ENCODE measurements around the gene ZNF385A. TPM values are rescaled to one million over a fixed set of nuclear protein-coding genes. Genes with fewer than 3 reads are reported as not detected.
A peak's percentile ranks its signal among the peaks of the same experiment; 100 is the strongest.

ZNF385A gene
- total and polyA plus RNA-seq, 2 donors (not counting 3 experiments of a cell fraction or from before 2014, with no cell fraction given), result 1.6 to 7.9 TPM

DNA sequence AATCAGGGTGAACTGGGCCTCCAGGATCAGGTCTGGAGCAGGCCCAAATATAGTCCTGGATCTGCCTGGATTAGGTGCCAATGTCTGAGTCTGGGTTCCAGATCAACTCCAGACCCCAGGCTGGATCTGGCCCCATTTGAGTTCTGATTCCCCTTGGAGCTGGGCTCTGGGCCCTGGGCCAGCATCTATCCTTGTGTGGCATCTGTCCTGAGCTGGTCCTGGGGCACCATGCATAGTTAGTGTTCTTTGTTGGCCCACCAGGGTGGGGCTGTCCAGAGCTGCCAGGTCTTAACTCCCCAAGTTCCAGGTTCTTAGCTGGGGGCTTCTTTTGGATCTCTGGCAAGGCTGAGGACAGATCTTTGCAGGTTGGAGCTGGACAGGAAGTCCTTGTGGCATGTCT is 11.0 kb upstream of the ZNF385A start:
- Histone ChIP-seq H3K4me2 (ENCODE audit: insufficient read depth, low read length) (no peak overlapping the region), H4K20me1 (replicated peaks; ENCODE audit: control insufficient read depth, extremely low read depth, insufficient read depth, low read length) (peaks cover 2% of the 10 kb centered on the region), H3K36me3 (ENCODE audit: control insufficient read depth in 2 of 2, extremely low read depth in 1 of 2, insufficient read depth in 2 of 2, low read length in 2 of 2) (peaks cover 57 to 60% of the 10 kb centered on the region in 2 experiments), H3K4me1 (ENCODE audit: control insufficient read depth, extremely low read depth, insufficient read depth, low read length) (no peaks in the 10 kb centered on the region), H3K9ac (replicated peaks; ENCODE audit: extremely low read depth, insufficient read depth, low read length) (no peak overlapping the region), H2AFZ (ENCODE audit: low read depth, low read length) (no peak overlapping the region), H3K27me3 (ENCODE audit: control insufficient read depth in 2 of 2, insufficient read depth in 2 of 2, low read length in 2 of 2) (no peaks in the 10 kb centered on the region), H3K9me3 (replicated peaks; ENCODE audit: control insufficient read depth, insufficient read depth, low read length) (no peaks in the 10 kb centered on the region), H3K4me3 (replicated peaks in 1 of 3; ENCODE audit: insufficient read depth in 1 of 3, low read depth in 1 of 3, low read length in 3 of 3) (no peak overlapping the region), H3K79me2 (ENCODE audit: control insufficient read depth, insufficient read depth, low read length) (peaks cover 16% of the 10 kb centered on the region), H3K27ac (ENCODE audit: insufficient read depth, low read depth, low read length) (no peak overlapping the region), H3K9me1 (replicated peaks; ENCODE audit: control insufficient read depth, extremely low read depth, insufficient read depth, low read length) (no peaks in the 10 kb centered on the region)
- FAIRE-seq, result peak; percentile 66
- BruUV-seq (replicated peaks), result TSS peak; percentile 85
- no peak for DNase-seq (ENCODE audit: low read depth, low spot score)
- TF ChIP-seq POLR2AphosphoS5 (IDR thresholded peaks at IDR 0.05; ENCODE audit: insufficient read depth, low read depth, low read length), result peak; percentile 17
- TF ChIP-seq, protein P1, sequence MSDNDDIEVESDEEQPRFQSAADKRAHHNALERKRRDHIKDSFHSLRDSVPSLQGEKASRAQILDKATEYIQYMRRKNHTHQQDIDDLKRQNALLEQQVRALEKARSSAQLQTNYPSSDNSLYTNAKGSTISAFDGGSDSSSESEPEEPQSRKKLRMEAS (IDR thresholded peaks at IDR 0.05; ENCODE audit: insufficient read depth, insufficient read length), result no peak
- ChIA-PET POLR2A (interaction anchor here (1.1 kb wide), 1 partner anchor 44 kb away, joined by 3 read pairs; no protein-coding TSS in a partner anchor), CTCF (interaction anchor here (0.7 to 12.1 kb wide), 7 partner anchors 8 to 46 kb away, joined by 3 to 517 read pairs (median 5); no protein-coding TSS in a partner anchor)
- dilution Hi-C loops (cut with MboI; ENCODE audit: extremely low pct_ligation_motif_present, low sequenced_read_pairs) (no loop called here), intact Hi-C loops (cut with micrococcal nuclease) (no loop called here)

DNA sequence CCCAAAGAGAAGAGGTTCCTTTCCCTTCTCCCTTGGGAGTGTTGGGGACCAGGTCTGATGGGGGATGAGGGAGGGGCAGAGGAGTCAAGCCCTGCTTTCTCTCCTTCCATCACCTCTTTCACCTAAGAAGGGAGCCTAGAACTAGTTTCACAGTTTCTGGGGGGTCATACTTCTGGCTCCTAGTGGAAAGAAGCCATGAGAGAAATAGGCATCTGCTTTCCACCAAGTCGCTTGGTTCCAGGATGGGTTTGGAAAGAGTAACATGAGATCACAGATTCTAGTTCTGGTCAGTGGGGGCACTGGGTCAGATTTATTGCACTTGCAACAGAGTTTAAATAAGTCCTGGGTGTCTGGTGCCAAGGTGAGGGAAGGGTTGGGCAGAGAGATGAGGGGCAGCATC is 10.5 kb upstream of the ZNF385A start:
- no peak overlapping the region for H3K4me2 ChIP-seq (ENCODE audit: insufficient read depth, low read length)
- H3K4me3 ChIP-seq (replicated peaks in 1 of 3; ENCODE audit: insufficient read depth in 1 of 3, low read depth in 1 of 3, low read length in 3 of 3), result no peak overlapping the region
- H2AFZ ChIP-seq (ENCODE audit: low read depth, low read length), result no peak overlapping the region
- no peak overlapping the region for H3K27ac ChIP-seq (ENCODE audit: insufficient read depth, low read depth, low read length)
- H3K79me2 ChIP-seq (ENCODE audit: control insufficient read depth, insufficient read depth, low read length), result peaks cover 15% of the 10 kb centered on the region
- no peak for DNase-seq (ENCODE audit: low read depth, low spot score)
- H4K20me1 ChIP-seq (replicated peaks; ENCODE audit: control insufficient read depth, extremely low read depth, insufficient read depth, low read length), result peaks cover 2% of the 10 kb centered on the region
- intact Hi-C loops (cut with micrococcal nuclease), result no loop called here
- peaks cover 53 to 55% of the 10 kb centered on the region in 2 experiments for H3K36me3 ChIP-seq (ENCODE audit: control insufficient read depth in 2 of 2, extremely low read depth in 1 of 2, insufficient read depth in 2 of 2, low read length in 2 of 2)
- no peaks in the 10 kb centered on the region for H3K9me3 ChIP-seq (replicated peaks; ENCODE audit: control insufficient read depth, insufficient read depth, low read length)
- dilution Hi-C loops (cut with MboI; ENCODE audit: extremely low pct_ligation_motif_present, low sequenced_read_pairs), result no loop called here
- no peaks in the 10 kb centered on the region for H3K4me1 ChIP-seq (ENCODE audit: control insufficient read depth, extremely low read depth, insufficient read depth, low read length)
- no peak for FAIRE-seq
- TF ChIP-seq POLR2A (IDR thresholded peaks at IDR 0.05; ENCODE audit: low read depth, low read length), result no peak
- TF ChIP-seq, protein P2, sequence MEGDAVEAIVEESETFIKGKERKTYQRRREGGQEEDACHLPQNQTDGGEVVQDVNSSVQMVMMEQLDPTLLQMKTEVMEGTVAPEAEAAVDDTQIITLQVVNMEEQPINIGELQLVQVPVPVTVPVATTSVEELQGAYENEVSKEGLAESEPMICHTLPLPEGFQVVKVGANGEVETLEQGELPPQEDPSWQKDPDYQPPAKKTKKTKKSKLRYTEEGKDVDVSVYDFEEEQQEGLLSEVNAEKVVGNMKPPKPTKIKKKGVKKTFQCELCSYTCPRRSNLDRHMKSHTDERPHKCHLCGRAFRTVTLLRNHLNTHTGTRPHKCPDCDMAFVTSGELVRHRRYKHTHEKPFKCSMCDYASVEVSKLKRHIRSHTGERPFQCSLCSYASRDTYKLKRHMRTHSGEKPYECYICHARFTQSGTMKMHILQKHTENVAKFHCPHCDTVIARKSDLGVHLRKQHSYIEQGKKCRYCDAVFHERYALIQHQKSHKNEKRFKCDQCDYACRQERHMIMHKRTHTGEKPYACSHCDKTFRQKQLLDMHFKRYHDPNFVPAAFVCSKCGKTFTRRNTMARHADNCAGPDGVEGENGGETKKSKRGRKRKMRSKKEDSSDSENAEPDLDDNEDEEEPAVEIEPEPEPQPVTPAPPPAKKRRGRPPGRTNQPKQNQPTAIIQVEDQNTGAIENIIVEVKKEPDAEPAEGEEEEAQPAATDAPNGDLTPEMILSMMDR (IDR thresholded peaks at IDR 0.05; ENCODE audit: extremely low read depth in 1 of 2, insufficient read depth in 1 of 2, low read depth in 1 of 2, low read length in 2 of 2), result no peak
- TF ChIP-seq, protein P1 (IDR thresholded peaks at IDR 0.05; ENCODE audit: insufficient read depth, insufficient read length), result no peak
- no peak for TF ChIP-seq JUN (IDR thresholded peaks at IDR 0.05; ENCODE audit: borderline replicate concordance, insufficient read depth, insufficient read length, low read depth)
- TF ChIP-seq FOS (IDR thresholded peaks at IDR 0.05; ENCODE audit: borderline replicate concordance, insufficient read depth, low read length), result no peak
- H3K9ac ChIP-seq (replicated peaks; ENCODE audit: extremely low read depth, insufficient read depth, low read length), result no peak overlapping the region
- no peaks in the 10 kb centered on the region for H3K9me1 ChIP-seq (replicated peaks; ENCODE audit: control insufficient read depth, extremely low read depth, insufficient read depth, low read length)
- no TSS peak for BruUV-seq (replicated peaks)
- H3K27me3 ChIP-seq (ENCODE audit: control insufficient read depth in 2 of 2, insufficient read depth in 2 of 2, low read length in 2 of 2), result no peaks in the 10 kb centered on the region
- POLR2A ChIA-PET, result interaction anchor here (1.1 kb wide), 1 partner anchor 44 kb away, joined by 3 read pairs; no protein-coding TSS in a partner anchor
- CTCF ChIA-PET, result interaction anchor here (1.4 to 12.1 kb wide), 4 partner anchors 8 to 47 kb away, joined by 4 to 517 read pairs (median 5); no protein-coding TSS in a partner anchor

Data from endothelial cell of umbilical vein (primary cell).